ENCODE data around the gene GHITM.

The GHITM gene

GRCh38 chr10:84202349-84202748, 63.0 kb downstream of the GHITM start:
- no peak for DNase-seq
